Astrocyte (in vitro differentiated cells and primary cell): ENCODE results near the gene FRZB. TPM values are rescaled to one million over a fixed set of nuclear protein-coding genes. Genes with fewer than 3 reads are reported as not detected.

Experiments
- DNase-seq: peaks from one replicate; pipeline ENCODE4 v3.0.0-alpha.2; 2010; ENCODE audit warnings: low read depth
- FAIRE-seq: peaks from 2 replicates; lab custom pipeline; 2011; peaks lifted over from hg19 to GRCh38; lab: Jason Lieb, UNC
- H2AFZ ChIP-seq: 2 replicates; pipeline ENCODE4 v1.6.0; 2012; ENCODE audit warnings: low read depth, low read length, inconsistent platforms
- H3K27ac ChIP-seq: 2 replicates; pipeline ENCODE4 v1.5.1; 2011; ENCODE audit warnings: low read depth, low read length, inconsistent platforms
- H3K27me3 ChIP-seq: 2 replicates; pipeline ENCODE4 v1.6.0; 2011; ENCODE audit warnings: low read length, inconsistent platforms; ENCODE audit not compliant: insufficient read depth
- H3K36me3 ChIP-seq: 2 replicates; pipeline ENCODE4 v1.5.1; 2011; ENCODE audit warnings: low read length, inconsistent platforms; ENCODE audit not compliant: insufficient read depth
- H3K4me1 ChIP-seq: 2 replicates; pipeline ENCODE4 v1.5.1; 2011; ENCODE audit warnings: low read length, inconsistent platforms; ENCODE audit not compliant: insufficient read depth
- H3K4me2 ChIP-seq: 2 replicates; pipeline ENCODE4 v1.6.0; 2012; ENCODE audit warnings: low read length, inconsistent platforms
- H3K4me3 ChIP-seq: 2 replicates; pipeline ENCODE4 v1.5.1; 2011; ENCODE audit warnings: low read depth, mild to moderate bottlenecking, low read length, inconsistent platforms; ENCODE audit not compliant: insufficient read depth
- H3K79me2 ChIP-seq: 2 replicates; pipeline ENCODE4 v1.6.0; 2012; ENCODE audit warnings: mild to moderate bottlenecking, low read length, inconsistent platforms; ENCODE audit not compliant: insufficient read depth
- H3K9ac ChIP-seq: 2 replicates; pipeline ENCODE4 v1.6.0; 2012; ENCODE audit warnings: mild to moderate bottlenecking, low read length, inconsistent platforms
- H3K9me3 ChIP-seq: 2 replicates; pipeline ENCODE4 v1.5.1; 2012; ENCODE audit warnings: low read depth, mild to moderate bottlenecking, low read length, inconsistent platforms; ENCODE audit not compliant: insufficient read depth
- H4K20me1 ChIP-seq: 2 replicates; pipeline ENCODE4 v1.6.0; 2012; ENCODE audit warnings: low read length, inconsistent platforms; ENCODE audit not compliant: insufficient read depth
- H3K27ac Mint-ChIP-seq: one replicate; pipeline ENCODE4 v1.8.0; 2021; ENCODE audit warnings: mild to moderate bottlenecking, mixed read lengths; ENCODE audit not compliant: unreplicated experiment
- H3K27me3 Mint-ChIP-seq: one replicate; pipeline ENCODE4 v1.8.0; 2021; ENCODE audit warnings: low read depth, mixed read lengths; ENCODE audit not compliant: unreplicated experiment
- H3K36me3 Mint-ChIP-seq: one replicate; pipeline ENCODE4 v1.8.0; 2021; ENCODE audit warnings: low read depth, mixed read lengths; ENCODE audit not compliant: unreplicated experiment
- H3K4me1 Mint-ChIP-seq: one replicate; pipeline ENCODE4 v1.8.0; 2021; ENCODE audit warnings: low read depth, mixed read lengths; ENCODE audit not compliant: unreplicated experiment
- H3K4me3 Mint-ChIP-seq: one replicate; pipeline ENCODE4 v1.8.0; 2021; ENCODE audit warnings: mild to moderate bottlenecking, moderate library complexity, mixed read lengths; ENCODE audit not compliant: unreplicated experiment
- H3K9me3 Mint-ChIP-seq: one replicate; pipeline ENCODE4 v1.8.0; 2021; ENCODE audit warnings: mild to moderate bottlenecking, mixed read lengths; ENCODE audit not compliant: unreplicated experiment
- CTCF ChIP-seq: IDR thresholded peaks from 2 replicates; pipeline ENCODE4 v1.5.1; 2011; ENCODE audit warnings: low read depth, mild to moderate bottlenecking, inconsistent platforms, low read length, moderate library complexity; ENCODE audit not compliant: insufficient read depth
- EZH2 ChIP-seq: IDR thresholded peaks from 2 replicates; pipeline ENCODE4 v1.6.1; 2012; ENCODE audit warnings: mild to moderate bottlenecking, low read length, inconsistent platforms; ENCODE audit not compliant: insufficient read depth
- total RNA-seq: library from RNA; stranded (reverse); gene quantifications from 2 replicates; pipeline ENCODE4 v1.2.1, GENCODE V29; 2021

Gene FRZB
- total RNA-seq, 1 donor from 2014 or later, result 0.77 TPM

GRCh38 chr2:182911813-182912517 lies 45.5 kb upstream of the FRZB start:
- TF ChIP-seq EZH2 (no peak), CTCF (no peak)
- no peak overlapping the region for H3K9ac ChIP-seq
- H3K4me2 ChIP-seq, result no peak overlapping the region
- DNase-seq (peak; percentile 14), FAIRE-seq (no peak)
- no peaks in the 10 kb centered on the region for H3K27me3 Mint-ChIP-seq
- no peak overlapping the region for H3K27ac Mint-ChIP-seq
- H3K9me3 Mint-ChIP-seq, result no peaks in the 10 kb centered on the region
- no peak overlapping the region for H3K4me3 Mint-ChIP-seq
- no peak overlapping the region for H3K4me3 ChIP-seq
- H4K20me1 ChIP-seq, result peaks cover 7% of the 10 kb centered on the region
- H3K4me1 ChIP-seq, result peaks cover 14% of the 10 kb centered on the region
- peaks cover 22% of the 10 kb centered on the region for H3K4me1 Mint-ChIP-seq
- H3K36me3 ChIP-seq, result peaks cover 17% of the 10 kb centered on the region
- H3K27me3 ChIP-seq, result no peaks in the 10 kb centered on the region
- no peak overlapping the region for H3K27ac ChIP-seq
- H3K36me3 Mint-ChIP-seq, result peaks cover 20% of the 10 kb centered on the region
- H3K79me2 ChIP-seq, result no peaks in the 10 kb centered on the region
- no peaks in the 10 kb centered on the region for H3K9me3 ChIP-seq
- H2AFZ ChIP-seq, result no peak overlapping the region

GRCh38 chr2:182910965-182911364 lies 44.5 kb upstream of the FRZB start:
- H3K4me1 ChIP-seq, result peaks cover 11% of the 10 kb centered on the region
- no peak overlapping the region for H2AFZ ChIP-seq
- FAIRE-seq (no peak), DNase-seq (no peak)
- H3K36me3 ChIP-seq, result peaks cover 17% of the 10 kb centered on the region
- H4K20me1 ChIP-seq, result peaks cover 7% of the 10 kb centered on the region
- Mint-ChIP-seq H3K4me1 (peaks cover 18% of the 10 kb centered on the region), H3K9me3 (no peaks in the 10 kb centered on the region), H3K36me3 (peaks cover 20% of the 10 kb centered on the region), H3K4me3 (no peak overlapping the region), H3K27ac (no peak overlapping the region), H3K27me3 (no peaks in the 10 kb centered on the region)
- H3K4me3 ChIP-seq, result no peak overlapping the region
- TF ChIP-seq EZH2 (no peak), CTCF (no peak)
- H3K9ac ChIP-seq, result no peak overlapping the region
- no peaks in the 10 kb centered on the region for H3K79me2 ChIP-seq
- H3K4me2 ChIP-seq, result no peak overlapping the region
- H3K27me3 ChIP-seq, result no peaks in the 10 kb centered on the region
- no peak overlapping the region for H3K27ac ChIP-seq
- H3K9me3 ChIP-seq, result no peaks in the 10 kb centered on the region

GRCh38 chr2:182907081-182907830 lies 40.8 kb upstream of the FRZB start:
- Histone ChIP-seq H3K79me2 (no peaks in the 10 kb centered on the region), H3K4me2 (no peak overlapping the region), H3K4me1 (no peaks in the 10 kb centered on the region), H3K36me3 (peaks cover 7% of the 10 kb centered on the region), H3K4me3 (no peak overlapping the region), H3K27me3 (no peaks in the 10 kb centered on the region), H3K27ac (no peak overlapping the region), H3K9me3 (no peaks in the 10 kb centered on the region), H3K9ac (no peak overlapping the region), H2AFZ (no peak overlapping the region), H4K20me1 (no peaks in the 10 kb centered on the region)
- TF ChIP-seq EZH2 (no peak), CTCF (no peak)
- H3K27me3 Mint-ChIP-seq, result no peaks in the 10 kb centered on the region
- peaks cover 4% of the 10 kb centered on the region for H3K4me1 Mint-ChIP-seq
- H3K9me3 Mint-ChIP-seq, result no peaks in the 10 kb centered on the region
- FAIRE-seq (no peak), DNase-seq (no peak)
- H3K4me3 Mint-ChIP-seq, result no peak overlapping the region
- H3K36me3 Mint-ChIP-seq, result peaks cover 12% of the 10 kb centered on the region
- H3K27ac Mint-ChIP-seq, result peak overlapping the region; percentile 1
